ENCODE measurements around the gene CYTH3.
"Not testable (repeated sequence)": the region's sequence is repeated elsewhere in the genome, so short reads cannot be mapped to it uniquely, and the experiment has no call there.

DNA sequence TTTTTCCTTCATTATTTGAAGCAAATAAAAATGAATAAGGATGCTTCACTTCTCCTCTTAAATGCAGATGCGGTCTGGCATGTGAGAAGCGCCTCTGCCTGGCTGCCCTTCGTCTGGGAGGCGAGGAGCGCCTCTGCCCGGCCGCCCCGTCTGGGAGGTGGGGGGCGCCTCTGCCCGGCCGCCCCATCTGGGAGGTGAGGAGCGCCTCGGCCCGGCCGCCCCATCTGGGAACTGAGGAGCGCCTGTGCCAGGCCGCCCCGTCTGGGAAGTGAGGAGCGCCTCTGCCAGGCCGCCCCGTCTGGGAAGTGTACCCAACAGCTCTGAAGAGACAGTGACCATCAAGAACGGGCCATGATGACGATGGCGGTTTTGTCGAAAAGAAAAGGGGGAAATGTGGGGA is 49.4 kb downstream of the CYTH3 start:
- not testable (repeated sequence) for TF ChIP-seq POLR2A, POLR2AphosphoS5, SPI1 (IDR thresholded peaks at IDR 0.05; ENCODE audit: low read depth, low read length)
